HG03521 (cell line): ENCODE results near the gene CCDC154.

Source experiments
- ATAC-seq: cut with Tn5 transposase; IDR thresholded peaks from one replicate; pipeline ENCODE4 v1.9.1; 2021; ENCODE audit warnings: mild to moderate bottlenecking, moderate library complexity; ENCODE audit not compliant: unreplicated experiment

Gene CCDC154

DNA sequence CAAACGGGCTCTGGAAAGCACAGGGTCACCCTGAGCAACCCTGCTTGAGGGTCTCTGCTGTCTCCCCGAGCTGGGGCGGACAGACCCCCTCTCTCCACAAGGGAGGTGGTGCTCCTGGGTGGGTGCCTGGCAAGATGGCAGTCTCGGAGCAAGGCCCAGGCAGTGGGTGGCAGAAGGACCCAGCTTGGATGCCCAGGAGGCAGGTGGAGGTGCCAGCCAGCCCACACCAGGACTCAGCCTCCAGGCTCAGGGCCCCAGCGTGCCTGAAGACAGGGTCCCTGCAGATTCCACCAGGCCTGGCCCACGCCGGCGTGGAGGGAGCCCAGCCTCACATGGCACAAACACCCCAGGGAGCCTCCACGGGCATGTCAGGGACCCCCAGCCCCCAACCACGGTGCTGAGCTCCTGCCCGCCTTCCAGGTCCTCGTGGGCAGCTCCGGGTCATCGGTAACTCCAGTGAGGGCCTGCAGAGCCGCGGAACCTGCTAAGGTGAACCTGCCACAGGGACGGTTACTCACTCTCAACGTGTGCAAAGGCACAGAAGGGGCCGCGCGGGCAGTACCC is 50.7 kb downstream of the CCDC154 start:
- ATAC-seq = no peak

DNA sequence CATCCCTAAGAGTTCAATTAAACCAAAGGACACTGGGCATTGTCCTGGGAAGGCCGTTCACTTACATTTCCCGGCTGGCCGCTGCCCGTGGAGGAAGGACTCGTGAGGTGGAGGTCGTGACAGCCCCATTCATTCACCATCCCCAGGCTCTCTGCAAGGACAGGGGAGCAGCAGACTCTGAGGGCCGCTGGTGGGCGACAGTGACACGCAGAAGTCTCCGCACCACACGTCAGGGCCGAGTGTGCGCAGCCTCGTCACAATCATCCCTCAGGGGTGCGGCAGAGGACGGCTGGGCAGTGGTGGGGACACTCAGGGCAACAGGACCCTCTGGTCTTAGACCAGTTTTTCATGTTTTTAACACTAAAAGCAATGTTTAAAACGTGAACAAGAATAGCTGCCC is 51.5 kb downstream of the CCDC154 start:
- no peak for ATAC-seq

- no peak for ATAC-seq
Measured at GRCh38 chr16:1390239-1390779, 54.0 kb downstream of the CCDC154 start.

- no peak for ATAC-seq
Measured at GRCh38 chr16:1389762-1390161, 54.6 kb downstream of the CCDC154 start.

DNA sequence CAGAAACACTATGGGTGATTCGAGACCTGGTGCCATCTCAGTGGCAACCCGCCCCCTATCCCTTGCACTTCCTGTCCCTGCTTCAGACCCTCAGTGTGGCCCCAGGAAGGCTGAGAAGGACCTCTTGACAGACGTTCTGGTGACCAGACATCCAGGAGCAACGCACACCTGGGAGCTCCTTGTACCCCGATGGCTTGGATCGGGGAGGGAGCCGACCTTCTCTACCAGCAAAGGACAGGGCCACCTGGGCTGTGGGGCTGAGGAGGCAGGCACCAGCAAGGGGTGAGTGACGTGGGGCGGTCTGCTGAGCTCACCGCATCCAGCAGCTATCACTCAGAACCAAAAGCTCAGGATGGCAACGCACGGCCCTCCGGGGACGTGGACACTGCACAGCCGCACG is 57.0 kb downstream of the CCDC154 start:
- ATAC-seq = no peak

- no peak for ATAC-seq
Measured at GRCh38 chr16:1385232-1385631, 59.1 kb downstream of the CCDC154 start.
